H4 (cell line): ENCODE data around the gene CAPN11. TPM values are rescaled to one million over a fixed set of nuclear protein-coding genes. Genes with fewer than 3 reads are reported as not detected.
"Not testable (repeated sequence)": the region's sequence is repeated elsewhere in the genome, so short reads cannot be mapped to it uniquely, and the experiment has no call there.

Experiments
- DNase-seq: peaks from one replicate; pipeline ENCODE4 v3.0.0-alpha.2; 2015; ENCODE audit warnings: low spot score
- total RNA-seq: library from RNA; depleted of rRNA; stranded (reverse); fragments of >200 nt; shearing (Covaris generic); gene quantifications from 2 replicates; pipeline ENCODE4 v1.2.3, GENCODE V29; 2014

The CAPN11 gene
- total RNA-seq, 1 experiment from 2014 or later: not detected

GRCh38 chr6:44131892-44132291, 26.7 kb upstream of the CAPN11 start:
- DNase-seq: no peak

DNA sequence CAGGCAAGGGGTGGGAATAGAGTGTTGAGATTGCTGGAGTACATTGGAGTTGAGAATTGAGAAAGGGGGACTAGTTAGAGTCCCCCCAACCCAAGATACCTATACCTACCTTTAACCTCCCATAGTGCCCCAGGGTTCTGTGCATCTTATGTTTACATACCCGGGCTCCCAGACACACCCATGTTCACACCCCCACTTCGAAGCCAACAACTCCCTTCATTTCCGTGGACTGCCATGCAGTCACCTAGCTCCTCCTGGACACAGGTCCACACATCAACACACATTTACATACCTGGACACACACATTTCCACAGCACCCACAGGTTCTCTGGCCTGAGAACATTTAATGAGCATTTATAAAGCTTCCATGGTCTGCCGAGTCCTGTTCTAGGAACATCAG, 26.1 kb upstream of the CAPN11 start:
- no peak for DNase-seq

DNA sequence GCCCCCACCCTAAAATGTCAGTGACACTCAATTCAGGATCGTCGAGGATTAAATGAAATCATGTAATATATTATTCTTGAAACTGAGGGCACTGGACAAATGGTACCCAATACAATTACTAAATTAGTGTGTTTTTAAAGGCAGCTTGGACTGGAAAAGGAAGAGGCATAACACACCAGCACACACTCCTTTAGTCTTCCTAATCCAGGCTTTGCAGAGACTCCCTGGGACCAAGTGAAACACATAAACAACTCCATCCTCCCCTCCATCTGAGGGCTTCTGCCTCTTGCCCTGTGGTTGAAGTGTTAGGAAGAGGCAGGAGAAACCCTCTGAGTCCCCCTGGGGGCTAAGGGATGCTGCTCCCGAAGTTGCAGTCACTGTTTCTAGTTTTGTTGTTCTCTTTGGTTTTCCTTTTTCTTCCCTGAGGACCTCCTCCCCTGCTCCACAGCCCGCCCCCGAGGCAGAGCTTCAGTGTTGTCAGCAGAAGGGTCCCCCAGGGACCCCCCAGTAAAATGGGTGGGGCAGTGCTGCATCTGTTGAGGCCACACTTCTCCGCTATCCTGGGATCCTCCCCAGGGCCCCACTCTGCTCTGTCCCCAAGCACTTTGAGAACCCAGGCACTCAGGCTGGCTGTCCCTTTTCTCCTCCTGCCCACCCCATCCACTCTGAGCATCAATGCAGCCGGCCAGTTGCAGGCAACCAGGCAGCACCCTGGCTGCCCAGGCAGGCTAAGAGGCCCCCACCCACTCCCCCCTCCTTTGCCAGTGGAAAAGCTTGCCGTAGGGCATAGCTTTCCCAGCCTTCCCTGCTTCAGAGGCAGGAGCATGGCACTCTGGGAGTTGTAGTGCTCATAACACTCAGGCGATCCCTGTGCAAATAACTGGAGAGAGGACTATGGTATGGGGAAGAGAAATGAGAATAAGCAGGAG, 25.4 kb upstream of the CAPN11 start:
- DNase-seq: peak; percentile 57

GRCh38 chr6:44133981-44134711, 24.5 kb upstream of the CAPN11 start:
- no peak for DNase-seq

- DNase-seq: no peak
Observed at GRCh38 chr6:44135173-44135758, 23.4 kb upstream of the CAPN11 start.

GRCh38 chr6:44135875-44136274, 22.7 kb upstream of the CAPN11 start:
- no peak for DNase-seq

DNA sequence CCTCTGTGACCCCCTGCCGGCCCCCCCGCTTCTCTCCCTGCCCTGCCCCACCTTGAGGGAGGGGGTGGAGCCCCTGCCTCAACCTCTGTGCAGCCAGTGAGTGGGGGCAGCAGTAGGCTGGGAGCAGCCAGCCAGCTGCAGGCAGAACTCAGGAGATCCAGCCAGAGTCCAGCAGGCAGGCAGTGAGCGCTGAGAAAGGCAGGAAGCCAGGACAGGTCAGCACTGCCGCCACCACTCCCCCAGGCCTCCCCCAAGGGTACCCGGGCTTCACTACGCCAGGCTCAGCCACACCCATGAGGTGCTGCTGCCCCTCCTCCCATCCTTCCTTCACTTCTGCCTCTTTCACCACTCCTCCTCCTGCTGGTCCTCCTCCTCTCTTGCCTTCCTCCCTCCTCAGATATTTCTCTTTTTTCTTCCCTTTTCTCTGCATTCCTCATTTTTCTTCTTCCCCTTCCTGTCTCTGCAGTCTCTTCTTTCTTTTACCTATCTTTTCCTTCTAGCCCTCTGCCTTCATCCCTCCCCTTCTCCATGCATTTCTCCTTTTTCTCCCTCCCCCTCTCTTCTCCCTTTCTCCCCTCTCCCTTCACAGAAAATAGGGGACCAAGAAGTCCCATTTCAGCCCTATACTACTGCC, 19.8 kb upstream of the CAPN11 start:
- DNase-seq: no peak

DNA sequence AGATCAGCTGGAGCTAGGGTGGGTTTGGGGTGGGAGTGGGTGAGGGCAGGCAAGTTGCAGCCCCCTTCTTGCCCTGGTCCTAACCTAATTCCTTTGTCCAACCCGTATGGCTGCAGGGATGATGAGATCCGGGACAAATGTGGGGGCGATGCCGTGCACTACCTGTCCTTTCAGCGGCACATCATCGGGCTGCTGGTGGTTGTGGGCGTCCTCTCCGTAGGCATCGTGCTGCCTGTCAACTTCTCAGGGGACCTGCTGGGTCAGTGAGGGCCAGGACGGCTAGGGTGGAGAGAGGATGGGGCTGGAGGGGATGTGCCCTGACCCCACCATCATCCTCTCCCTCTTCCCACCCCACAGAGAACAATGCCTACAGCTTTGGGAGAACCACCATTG, 19.3 kb upstream of the CAPN11 start:
- no peak for DNase-seq

- no peak for DNase-seq
Observed at GRCh38 chr6:44142835-44143234, 15.8 kb upstream of the CAPN11 start.

- DNase-seq: no peak
Observed at GRCh38 chr6:44143731-44144130, 14.9 kb upstream of the CAPN11 start.

GRCh38 chr6:44144536-44144935, 14.1 kb upstream of the CAPN11 start:
- not testable (repeated sequence) for DNase-seq

GRCh38 chr6:44145839-44146238, 12.8 kb upstream of the CAPN11 start:
- no peak for DNase-seq

- DNase-seq: no peak
Observed at GRCh38 chr6:44146685-44147084, 11.9 kb upstream of the CAPN11 start.

GRCh38 chr6:44147256-44147655, 11.4 kb upstream of the CAPN11 start:
- DNase-seq: no peak

DNA sequence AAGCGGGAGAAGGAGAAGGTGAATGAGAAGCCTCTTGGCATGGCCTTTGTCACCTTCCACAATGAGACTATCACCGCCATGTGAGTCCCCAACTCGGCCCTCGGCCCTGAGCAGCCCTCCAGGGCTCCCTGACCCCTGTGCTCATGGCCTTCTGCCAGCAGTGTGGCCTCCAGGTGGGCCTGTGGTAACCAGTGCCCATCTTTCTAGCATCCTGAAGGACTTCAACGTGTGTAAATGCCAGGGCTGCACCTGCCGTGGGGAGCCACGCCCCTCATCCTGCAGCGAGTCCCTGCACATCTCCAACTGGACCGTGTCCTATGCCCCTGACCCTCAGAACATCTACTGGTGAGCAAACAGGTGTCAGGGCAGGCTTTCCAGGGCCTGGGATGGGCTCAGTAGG, 10.3 kb upstream of the CAPN11 start:
- DNase-seq: no peak

GRCh38 chr6:44149369-44150012, 9.1 kb upstream of the CAPN11 start:
- no peak for DNase-seq

- no peak for DNase-seq
Observed at GRCh38 chr6:44150317-44150917, 8.2 kb upstream of the CAPN11 start.

GRCh38 chr6:44151348-44152108, 7.1 kb upstream of the CAPN11 start:
- DNase-seq: no peak

GRCh38 chr6:44152109-44152461, 6.5 kb upstream of the CAPN11 start:
- no peak for DNase-seq

DNA sequence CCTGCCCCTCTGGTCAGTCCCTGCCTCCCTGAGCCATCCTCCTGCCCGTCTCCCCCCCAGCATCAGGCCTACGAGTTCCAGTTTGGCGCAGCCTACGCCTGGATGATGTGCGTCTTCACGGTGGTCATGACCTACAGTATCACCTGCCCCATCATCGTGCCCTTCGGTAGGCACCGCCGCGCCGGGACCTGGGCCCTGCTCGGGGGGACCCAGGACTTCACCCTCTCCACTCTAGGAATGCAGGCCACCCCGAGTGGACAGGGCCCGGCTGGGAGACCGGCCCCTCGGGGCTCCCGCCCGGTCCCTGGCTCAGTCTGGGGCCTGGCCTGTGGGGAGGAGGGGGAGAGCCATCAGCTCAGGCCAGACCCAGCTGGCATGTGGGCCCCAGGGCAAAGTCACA, 6.1 kb upstream of the CAPN11 start:
- no peak for DNase-seq

DNA sequence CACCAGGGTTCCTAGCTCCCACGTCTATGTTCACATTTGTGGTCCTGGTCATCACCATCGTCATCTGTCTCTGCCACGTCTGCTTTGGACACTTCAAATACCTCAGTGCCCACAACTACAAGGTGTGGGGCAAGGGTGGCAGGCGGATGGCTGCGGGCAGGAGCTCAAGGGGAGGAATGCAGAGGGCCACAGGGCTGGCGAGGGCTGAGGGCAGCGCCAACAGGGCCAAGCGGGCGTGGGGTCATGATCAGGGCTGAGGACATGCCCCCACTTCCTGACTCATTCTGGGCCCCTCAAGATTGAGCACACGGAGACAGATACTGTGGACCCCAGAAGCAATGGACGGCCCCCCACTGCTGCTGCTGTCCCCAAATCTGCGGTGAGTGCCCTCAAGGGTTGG, 4.6 kb upstream of the CAPN11 start:
- DNase-seq: no peak
